ENCODE data around the gene WWOX. TPM values are rescaled to one million over a fixed set of nuclear protein-coding genes. Genes with fewer than 3 reads are reported as not detected.

The WWOX gene
- total and polyA plus RNA-seq, 2 donors (not counting 3 experiments of a cell fraction or from before 2014, with no cell fraction given): 6.2 to 12.5 TPM

- dilution Hi-C loops (cut with MboI; ENCODE audit: extremely low pct_ligation_motif_present, low sequenced_read_pairs): no loop called here
- FAIRE-seq (no peak), DNase-seq (ENCODE audit: low read depth, low spot score) (no peak)
- Histone ChIP-seq H3K9me1 (replicated peaks; ENCODE audit: control insufficient read depth, extremely low read depth, insufficient read depth, low read length) (no peaks in the 10 kb centered on the region), H3K27me3 (ENCODE audit: control insufficient read depth in 2 of 2, insufficient read depth in 2 of 2, low read length in 2 of 2) (no peaks in the 10 kb centered on the region), H3K27ac (ENCODE audit: insufficient read depth, low read depth, low read length) (no peak overlapping the region), H2AFZ (ENCODE audit: low read depth, low read length) (no peak overlapping the region), H3K4me1 (ENCODE audit: control insufficient read depth, extremely low read depth, insufficient read depth, low read length) (no peaks in the 10 kb centered on the region), H3K4me3 (replicated peaks in 1 of 3; ENCODE audit: insufficient read depth in 1 of 3, low read depth in 1 of 3, low read length in 3 of 3) (no peak overlapping the region), H3K4me2 (ENCODE audit: insufficient read depth, low read length) (no peak overlapping the region), H3K9ac (replicated peaks; ENCODE audit: extremely low read depth, insufficient read depth, low read length) (no peak overlapping the region), H3K9me3 (replicated peaks; ENCODE audit: control insufficient read depth, insufficient read depth, low read length) (peaks cover 4% of the 10 kb centered on the region), H4K20me1 (replicated peaks; ENCODE audit: control insufficient read depth, extremely low read depth, insufficient read depth, low read length) (no peaks in the 10 kb centered on the region), H3K36me3 (ENCODE audit: control insufficient read depth in 2 of 2, extremely low read depth in 1 of 2, insufficient read depth in 2 of 2, low read length in 2 of 2) (no peaks in the 10 kb centered on the region), H3K79me2 (ENCODE audit: control insufficient read depth, insufficient read depth, low read length) (no peaks in the 10 kb centered on the region)
- no TSS peak for BruUV-seq (replicated peaks)
- TF ChIP-seq EZH2 (IDR thresholded peaks at IDR 0.05; ENCODE audit: borderline replicate concordance, low read depth, low read length, severe bottlenecking): no peak
- no peak for TF ChIP-seq JUN (IDR thresholded peaks at IDR 0.05; ENCODE audit: borderline replicate concordance, insufficient read depth, insufficient read length, low read depth)
- TF ChIP-seq GATA2 (IDR thresholded peaks at IDR 0.05; ENCODE audit: insufficient read depth, insufficient read length, low read depth, low read length): no peak
- TF ChIP-seq MAX (IDR thresholded peaks at IDR 0.05; ENCODE audit: insufficient read depth, insufficient read length): no peak
- TF ChIP-seq POLR2A (IDR thresholded peaks at IDR 0.05; ENCODE audit: low read depth, low read length): no peak
- TF ChIP-seq CTCF (IDR thresholded peaks at IDR 0.05; ENCODE audit: extremely low read depth in 1 of 2, insufficient read depth in 1 of 2, low read depth in 1 of 2, low read length in 2 of 2): no peak
- TF ChIP-seq POLR2AphosphoS5 (IDR thresholded peaks at IDR 0.05; ENCODE audit: insufficient read depth, low read depth, low read length): no peak
- TF ChIP-seq MYC (IDR thresholded peaks at IDR 0.05; ENCODE audit: low read depth, low read length): no peak
- TF ChIP-seq FOS (IDR thresholded peaks at IDR 0.05; ENCODE audit: borderline replicate concordance, insufficient read depth, low read length): no peak
- intact Hi-C loops (cut with micrococcal nuclease): no loop called here
- CTCF ChIA-PET: no interaction called here
- POLR2A ChIA-PET: no interaction called here
Measured at GRCh38 chr16:79005096-79005495, 905.6 kb downstream of the WWOX start.
